HepG2 (cell line): ENCODE measurements around the gene CLEC10A. TPM values are rescaled to one million over a fixed set of nuclear protein-coding genes. Genes with fewer than 3 reads are reported as not detected.

Experiments
- ATAC-seq: fragments of 200-7000 bp; cut with Tn5 transposase; 3 replicates; pipeline ENCODE4 v1.9.1; 2020; ENCODE audit warnings: mild to moderate bottlenecking, moderate library complexity
- BruUV-seq: library from RNA; stranded (reverse); fragments of 400-500 nt; replicated peaks from 2 replicates; lab custom pipeline; 2021; lab: Mats Ljungman, UMichigan
- CTCF ChIA-PET: fragments of 300-600 bp; formaldehyde crosslinking; extraction: SDS; loops from one replicate; lab custom pipeline; 2021; ENCODE audit warnings: low total read pairs, inconsistent platforms, low intra/inter-chr PET ratio; lab: Yijun Ruan, JAX
- POLR2A ChIA-PET: fragments of 350-600 bp; sonication (Branson Sonifier 250); formaldehyde crosslinking; loops from one replicate; lab custom pipeline; 2020; ENCODE audit warnings: antibody characterized with exemption, inconsistent platforms; lab: Yijun Ruan, JAX
- DNase-seq: peaks from one replicate; pipeline ENCODE4 v3.0.0-alpha.2; 2015; ENCODE audit warnings: low spot score
- FAIRE-seq: peaks from 3 replicates; lab custom pipeline; 2011; peaks lifted over from hg19 to GRCh38; lab: Jason Lieb, UNC
- H2AFZ ChIP-seq: one replicate; pipeline ENCODE4 v1.6.1; 2011; ENCODE audit warnings: low read length, inconsistent platforms
- H3K27ac ChIP-seq: fragments of 300-600 bp; 3 replicates; pipeline ENCODE4 v1.8.0; 2011; ENCODE audit warnings: mixed run types, mild to moderate bottlenecking, mixed read lengths, low read length, inconsistent platforms; ENCODE audit not compliant: insufficient read depth; ENCODE audit errors: extremely low read length
- H3K27me3 ChIP-seq, 2 experiments: fragments of 200-600 bp in 1 of 2; 2 replicates in 1 of 2; 3 replicates in 1 of 2; pipeline versions ENCODE4 v1.6.0 to v1.8.0; 2011; ENCODE audit warnings: low read length in 2 of 2, mild to moderate bottlenecking in 2 of 2, moderate library complexity in 2 of 2, inconsistent platforms in 1 of 2; ENCODE audit not compliant: insufficient read depth in 2 of 2, control insufficient read depth in 1 of 2
- H3K36me3 ChIP-seq, 2 experiments: fragments of 200-600 bp in 1 of 2; replicated peaks in 1 of 2; 2 replicates in 1 of 2; 3 replicates in 1 of 2; pipeline versions ENCODE4 v1.5.1 to v1.8.0; 2011; ENCODE audit warnings: low read length in 2 of 2, inconsistent platforms in 1 of 2; ENCODE audit not compliant: insufficient read depth in 2 of 2, control insufficient read depth in 1 of 2
- H3K4me1 ChIP-seq: 2 replicates; pipeline ENCODE4 v1.5.1; 2012; ENCODE audit warnings: low read length, inconsistent platforms; ENCODE audit not compliant: insufficient read depth
- H3K4me2 ChIP-seq: 2 replicates; pipeline ENCODE4 v1.6.0; 2011; ENCODE audit warnings: low read depth, low read length, inconsistent platforms
- H3K4me3 ChIP-seq, 3 experiments: fragments of 200-600 bp in 1 of 3; sonication (generic), shearing (Covaris generic) in 1 of 3; replicated peaks in 1 of 3; 2 replicates each; pipeline ENCODE4 v1.5.1; 2011 to 2016; ENCODE audit warnings: low read length in 3 of 3, inconsistent platforms in 2 of 3, low read depth in 2 of 3, mild to moderate bottlenecking in 2 of 3, control low read depth in 1 of 3, mixed read lengths in 1 of 3; ENCODE audit not compliant: insufficient read depth in 1 of 3
- H3K79me2 ChIP-seq: one replicate; pipeline ENCODE4 v1.6.1; 2011; ENCODE audit warnings: low read length, inconsistent platforms; ENCODE audit not compliant: insufficient read depth
- H3K9ac ChIP-seq: 2 replicates; pipeline ENCODE4 v1.6.0; 2011; ENCODE audit warnings: mild to moderate bottlenecking, low read depth, low read length, inconsistent platforms; ENCODE audit not compliant: insufficient read depth
- H3K9me3 ChIP-seq: 2 replicates; pipeline ENCODE4 v1.5.1; 2012; ENCODE audit warnings: mild to moderate bottlenecking, low read length
- H4K20me1 ChIP-seq: 2 replicates; pipeline ENCODE4 v1.6.0; 2011; ENCODE audit warnings: inconsistent platforms, mild to moderate bottlenecking, low read length, moderate library complexity; ENCODE audit not compliant: insufficient read depth
- FOSL2 ChIP-seq: sonication (generic); formaldehyde crosslinking; IDR thresholded peaks from 2 replicates; pipeline ENCODE4 v1.4.0; 2020; ENCODE audit warnings: missing genetic modification reagents
- PRDM10 ChIP-seq: sonication (generic); formaldehyde crosslinking; IDR thresholded peaks from 2 replicates; pipeline ENCODE4 v1.4.0; 2020; ENCODE audit warnings: low read depth, missing genetic modification reagents
- TRIM24 ChIP-seq: sonication (generic); formaldehyde crosslinking; IDR thresholded peaks from 2 replicates; pipeline ENCODE4 v1.8.0; 2022; ENCODE audit warnings: mild to moderate bottlenecking, missing genetic modification reagents
- ZBTB33 ChIP-seq: sonication (generic); formaldehyde crosslinking; IDR thresholded peaks from 2 replicates; pipeline ENCODE4 v1.4.0; 2020; ENCODE audit warnings: missing genetic modification reagents
- ZKSCAN1 ChIP-seq: fragments of 150-350 bp; IDR thresholded peaks from 2 replicates; pipeline ENCODE4 v1.6.1; 2014; ENCODE audit warnings: low read length
- ZNF12 ChIP-seq: sonication (generic); formaldehyde crosslinking; IDR thresholded peaks from 2 replicates; pipeline ENCODE4 v1.5.0; 2020; ENCODE audit warnings: missing genetic modification reagents
- ZNF143 ChIP-seq: sonication (generic); formaldehyde crosslinking; IDR thresholded peaks from 2 replicates; pipeline ENCODE4 v1.4.0; 2020; ENCODE audit warnings: missing genetic modification reagents
- ZNF652 ChIP-seq: IDR thresholded peaks from 2 replicates; pipeline ENCODE4 v1.6.1; 2016; ENCODE audit warnings: low read depth, borderline replicate concordance
- WGBS: methylation state at CpG from one replicate; pipeline ENCODE4 v1.1.6; 2017; ENCODE audit warnings: low lambda C conversion rate; 5-methylcytosine and 5-hydroxymethylcytosine counted together
- in situ Hi-C: cut with HindIII; loops from 2 replicates; pipeline ENCODE4 v1.10.0; 2017; ENCODE audit warnings: low pct_unique_long_range_greater_than_20kb; ENCODE audit not compliant: extremely low pct_ligation_motif_present
- intact Hi-C: fragments of 100-400 bp; cut with micrococcal nuclease; formaldehyde crosslinking; loops from one replicate; pipeline ENCODE4 v1.10.0; 2022; ENCODE audit not compliant: unreplicated experiment
- polyA plus RNA-seq, 8 experiments: library from polyadenylated mRNA; depleted of rRNA in 3 of 8; stranded (reverse) in 7 of 8; unstranded in 1 of 8; fragments of >200 nt; fragmentation: Illumina TruSeq in 4 of 8; extraction: Trizol in 4 of 8; gene quantifications; 2 replicates each; pipeline versions ENCODE4 v1.2.1 to v1.2.3, GENCODE V29; 2011 to 2016; ENCODE audit warnings: low read depth in 4 of 8, missing spikeins in 1 of 8, mixed read lengths in 1 of 8; ENCODE audit not compliant: insufficient read depth in 1 of 8
- total RNA-seq, 5 experiments: library from RNA; depleted of rRNA; stranded (reverse); fragments of >200 nt; fragmentation: Illumina TruSeq; extraction: Trizol; gene quantifications; 2 replicates each; pipeline ENCODE4 v1.2.3, GENCODE V29; 2016; ENCODE audit warnings: low read depth in 1 of 5

The CLEC10A gene
- total and polyA plus RNA-seq, 2 of the 13 experiments (the other 11 are each of a cell fraction or from before 2014, with no cell fraction given), result 0.33 TPM; not detected in 1

- ChIA-PET POLR2A (no interaction called here), CTCF (no interaction called here)
- in situ Hi-C loops (no loop called here), intact Hi-C loops (no loop called here)
- DNase-seq (peak; percentile 59), FAIRE-seq (no peak), ATAC-seq (no peak)
- TF ChIP-seq TRIM24 (CRISPR knock-in tag) (no peak), ZKSCAN1 (peak; percentile 83), ZNF652 (CRISPR knock-in tag) (peak; percentile 83; the same call in 1 of the 2 replicates), ZNF143 (CRISPR knock-in tag) (no peak), PRDM10 (CRISPR knock-in tag) (no peak), FOSL2 (CRISPR knock-in tag) (0 out of 2 replicates have a peak, but pooled peaks have one; percentile 22), ZNF12 (CRISPR knock-in tag) (0 out of 2 replicates have a peak, but pooled peaks have one; percentile 35), ZBTB33 (CRISPR knock-in tag) (peak; percentile 94)
- no peaks in the 10 kb centered on the region for H3K79me2 ChIP-seq
- peaks cover 0 to 9% of the 10 kb centered on the region in 2 experiments; a peak in 1 of 5 replicates for H3K27me3 ChIP-seq
- no peaks in the 10 kb centered on the region for H3K36me3 ChIP-seq
- H3K27ac ChIP-seq, result no peak overlapping the region
- no peak overlapping the region for H3K4me3 ChIP-seq
- no TSS peak for BruUV-seq
- peaks cover 9% of the 10 kb centered on the region for H3K4me1 ChIP-seq
- H3K4me2 ChIP-seq, result no peak overlapping the region
- no peak overlapping the region for H2AFZ ChIP-seq
- H3K9ac ChIP-seq, result no peak overlapping the region
- no peaks in the 10 kb centered on the region for H3K9me3 ChIP-seq
- H4K20me1 ChIP-seq, result no peaks in the 10 kb centered on the region
- WGBS, result 28% methylated on average over 6 of the region's 6 CpGs
Observed at GRCh38 chr17:7060165-7060891, 19.7 kb downstream of the CLEC10A start.
